NCI-H82 treated with DMSO at 0.1 percent for 48 hours (cell line): ENCODE data around the gene UBE2Q2.
A peak's percentile ranks its signal among the peaks of the same experiment; 100 is the strongest.

Source experiments
- DNase-seq: peaks from one replicate; lab custom pipeline; 2025; ENCODE audit not compliant: unreplicated experiment; lab: John Stamatoyannopoulos, UW

Gene UBE2Q2

DNA sequence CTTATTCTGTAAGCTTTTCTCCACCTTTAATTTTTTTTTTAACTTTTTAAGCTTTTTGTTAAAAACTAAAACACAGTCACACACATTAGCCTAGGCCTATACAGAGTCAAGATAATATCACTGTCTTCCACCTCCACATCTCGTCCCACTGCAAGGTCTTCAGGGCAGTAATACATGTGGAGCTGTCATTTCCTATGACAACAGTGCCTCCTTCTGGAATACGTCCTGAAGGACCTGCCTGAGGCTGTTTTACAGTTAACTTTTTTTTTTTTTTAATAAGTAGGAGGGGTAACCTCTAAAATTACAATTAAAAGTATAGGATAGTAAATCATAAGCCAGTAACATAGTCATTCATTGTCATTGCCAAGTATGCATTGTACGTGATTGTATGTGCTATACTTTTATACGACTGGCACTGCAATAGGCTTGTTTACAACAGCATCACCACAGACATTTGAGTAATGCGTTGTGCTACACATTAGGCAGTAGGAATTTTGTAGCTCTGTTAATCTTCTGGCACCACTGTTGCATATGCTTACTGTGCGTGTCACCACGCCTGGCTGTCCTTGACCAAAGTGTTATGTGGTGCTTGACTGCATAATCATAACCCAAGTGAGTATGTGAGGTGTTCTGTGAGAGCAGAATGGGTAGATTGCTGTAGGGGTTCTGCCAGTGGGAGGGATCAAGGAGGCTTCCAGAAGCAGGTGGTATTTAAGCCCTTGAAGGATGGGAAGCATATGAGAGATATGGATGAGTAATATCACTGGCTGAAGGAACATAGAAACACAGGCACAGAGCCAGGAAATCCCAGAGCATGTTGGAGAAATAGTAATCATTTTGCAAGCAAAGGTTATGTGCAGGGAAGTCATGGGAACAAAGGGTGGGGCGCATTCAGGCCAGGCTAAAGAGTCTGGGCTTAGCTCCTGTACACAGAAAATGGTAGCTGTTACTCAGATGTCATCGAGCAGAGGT, 78.8 kb downstream of the UBE2Q2 start:
- peak; percentile 20 for DNase-seq

DNA sequence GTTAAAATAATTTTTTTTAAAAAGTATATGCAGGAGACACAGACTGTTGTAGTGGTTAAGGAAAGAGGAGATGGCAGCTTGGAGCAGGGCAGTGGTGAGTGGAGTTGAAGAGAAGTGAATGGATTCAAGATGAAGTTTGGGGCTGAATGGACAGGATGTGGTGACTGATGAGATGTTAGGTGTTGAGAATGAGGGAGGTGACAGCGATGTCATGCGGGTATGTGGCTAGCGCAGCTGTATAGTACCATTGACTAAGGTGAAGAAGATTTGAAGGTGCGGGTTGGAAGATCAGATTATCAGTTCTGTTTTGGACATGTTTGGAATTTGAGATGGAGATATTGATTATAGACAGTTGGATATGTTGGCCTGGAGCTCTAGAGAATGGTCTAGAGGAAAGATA, 80.5 kb downstream of the UBE2Q2 start:
- no peak for DNase-seq

DNA sequence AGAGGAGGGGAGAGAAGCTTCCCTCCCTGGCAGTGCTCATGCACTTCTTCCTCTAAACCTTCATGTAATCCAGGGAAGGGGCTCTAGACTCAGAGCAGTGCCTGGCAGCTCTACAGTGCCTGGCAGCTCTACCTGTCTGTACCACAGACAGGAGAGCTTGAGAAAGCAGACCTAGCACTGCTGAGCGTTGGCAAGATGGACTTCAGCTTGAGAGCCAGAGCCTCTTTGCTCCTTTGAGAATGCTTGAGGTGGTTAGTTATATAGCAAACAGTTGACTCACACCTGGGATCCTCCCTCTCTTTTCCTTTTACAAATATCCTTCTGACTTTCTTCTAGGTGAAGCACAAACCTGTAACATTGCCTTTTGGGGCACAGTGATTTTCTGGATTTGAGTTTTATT, 81.3 kb downstream of the UBE2Q2 start:
- DNase-seq: no peak

DNA sequence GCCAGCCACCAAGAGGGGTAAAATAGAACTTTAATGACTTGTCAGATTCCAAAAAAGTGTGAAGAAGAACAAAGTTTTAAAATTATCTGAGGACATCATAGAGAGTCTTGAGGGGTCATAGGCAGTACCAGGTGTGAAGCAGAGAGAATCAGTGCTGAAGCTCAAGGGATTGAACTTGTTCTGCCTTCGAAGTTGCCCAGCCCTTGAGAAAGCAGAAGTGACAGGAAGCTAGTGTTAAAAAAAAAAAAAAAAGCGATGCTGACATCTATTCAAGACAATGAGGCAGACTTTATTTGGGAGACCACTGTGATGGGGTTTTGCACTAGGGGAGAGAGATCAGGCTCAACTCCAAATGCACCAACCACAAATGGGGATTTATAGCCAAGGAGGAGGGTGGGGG, 82.2 kb downstream of the UBE2Q2 start:
- DNase-seq: no peak

DNA sequence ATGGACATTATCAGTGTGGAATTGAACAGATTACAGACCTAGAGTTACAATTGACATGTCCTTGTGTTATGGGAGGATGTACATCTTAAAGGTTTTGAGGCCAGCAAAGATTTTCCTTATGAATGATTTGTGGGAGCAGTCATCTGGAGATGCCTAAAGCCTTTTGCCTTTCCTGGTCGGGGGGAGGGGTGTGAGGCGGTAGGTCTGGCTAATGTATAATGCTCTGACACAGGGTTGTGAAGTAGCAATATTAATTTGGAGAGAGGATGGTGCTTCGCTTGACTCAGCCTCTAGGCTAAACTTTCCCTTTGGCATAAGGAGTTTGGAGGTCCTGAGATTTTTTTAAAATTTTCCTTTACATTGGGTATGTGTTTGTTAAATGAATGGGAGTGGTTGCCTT, 83.7 kb downstream of the UBE2Q2 start:
- no peak for DNase-seq

DNA sequence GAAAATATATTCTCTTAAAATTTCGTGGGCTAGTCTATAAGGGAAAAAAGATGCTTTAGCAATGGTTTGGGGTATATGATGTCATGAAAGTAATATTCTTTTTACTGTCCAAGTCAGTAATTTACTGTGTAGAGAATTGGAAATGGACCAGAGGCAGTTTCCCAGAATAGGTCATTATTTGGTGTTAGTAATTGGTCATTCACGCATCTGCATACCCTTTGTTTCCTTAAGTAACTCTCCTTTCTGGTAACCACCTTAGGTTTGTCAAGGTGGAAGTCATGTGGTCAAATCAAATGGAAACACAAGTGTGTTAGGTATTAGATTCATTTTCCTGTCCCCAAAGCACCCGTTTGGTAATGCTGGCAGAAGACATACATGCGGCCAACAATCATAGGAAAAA, 84.4 kb downstream of the UBE2Q2 start:
- no peak for DNase-seq

DNA sequence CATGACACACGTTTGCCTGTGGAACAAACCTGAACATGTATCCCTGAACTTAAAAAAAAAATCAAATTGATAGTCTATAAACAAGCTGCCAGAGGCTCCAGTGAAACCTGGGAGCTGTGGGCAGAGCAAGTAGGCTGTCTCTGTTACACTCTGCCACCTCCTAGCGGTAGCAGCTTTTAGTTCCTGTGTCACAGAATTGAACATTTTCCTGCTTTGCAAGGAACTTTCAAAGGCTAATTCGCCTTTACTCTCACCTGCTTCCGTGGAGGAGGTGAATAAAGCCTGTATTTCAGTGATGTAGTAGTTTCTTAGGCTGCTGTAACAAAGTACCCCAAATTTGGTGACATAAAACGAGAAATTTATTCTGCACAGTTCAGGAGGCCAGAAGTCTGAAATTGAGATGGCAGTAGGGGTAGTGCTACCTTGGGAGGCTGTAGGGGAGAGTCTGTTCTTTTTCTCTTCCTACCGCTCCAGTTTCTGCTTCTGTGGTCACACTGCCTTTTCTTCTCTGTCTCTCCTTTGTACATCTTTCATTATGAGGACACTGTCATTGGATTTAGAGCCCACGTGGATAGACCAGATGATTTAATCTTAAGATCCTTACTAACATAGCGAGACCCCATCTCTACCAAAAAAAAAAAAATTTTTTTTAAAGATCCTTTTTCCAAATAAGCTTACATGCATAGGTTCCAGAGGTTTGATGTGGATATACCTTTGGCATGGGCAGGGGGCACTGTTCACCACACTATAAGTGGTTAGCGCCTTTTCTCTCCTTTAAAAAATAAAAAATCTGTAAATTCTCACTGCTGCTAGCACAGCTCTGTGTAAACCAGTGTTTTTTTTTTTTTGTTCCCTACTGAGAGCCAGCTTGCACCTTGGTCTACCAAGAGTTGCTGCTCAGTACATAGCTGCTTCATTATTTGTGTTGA, 85.7 kb downstream of the UBE2Q2 start:
- DNase-seq: no peak

DNA sequence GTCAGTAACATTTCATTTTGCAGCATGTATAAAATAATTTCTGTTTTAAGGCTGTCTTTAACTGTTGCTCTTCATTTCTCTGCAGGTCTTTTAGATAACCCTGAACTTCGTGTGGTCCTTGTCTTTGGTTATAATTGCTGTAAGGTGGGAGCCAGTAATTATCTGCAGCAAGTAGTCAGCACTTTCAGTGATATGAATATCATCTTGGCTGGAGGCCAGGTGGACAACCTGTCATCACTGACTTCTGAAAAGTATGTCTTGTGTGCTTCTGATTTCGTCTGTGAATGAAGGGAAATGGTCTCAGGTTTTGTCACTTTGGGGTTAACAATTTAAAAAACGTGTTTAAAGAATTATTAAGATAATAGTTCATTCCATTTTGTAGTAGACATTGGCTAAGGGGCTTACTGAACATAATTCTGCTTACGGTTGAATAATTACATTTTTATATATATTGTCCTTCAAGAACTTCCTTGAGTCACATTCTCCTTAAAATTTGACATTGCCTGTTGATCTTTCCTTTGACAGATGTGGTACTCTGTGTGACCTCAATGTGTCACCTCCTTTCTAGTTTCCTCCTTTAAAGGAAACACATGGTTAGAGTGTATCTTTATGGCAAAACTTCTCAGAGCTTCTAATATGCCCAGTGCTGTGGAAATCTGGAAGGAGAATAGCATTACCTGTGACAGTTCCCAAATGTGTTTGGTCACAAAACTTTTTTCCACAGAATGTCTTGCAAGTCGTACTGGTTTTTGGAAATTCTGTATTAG, 86.7 kb downstream of the UBE2Q2 start:
- DNase-seq: no peak

DNA sequence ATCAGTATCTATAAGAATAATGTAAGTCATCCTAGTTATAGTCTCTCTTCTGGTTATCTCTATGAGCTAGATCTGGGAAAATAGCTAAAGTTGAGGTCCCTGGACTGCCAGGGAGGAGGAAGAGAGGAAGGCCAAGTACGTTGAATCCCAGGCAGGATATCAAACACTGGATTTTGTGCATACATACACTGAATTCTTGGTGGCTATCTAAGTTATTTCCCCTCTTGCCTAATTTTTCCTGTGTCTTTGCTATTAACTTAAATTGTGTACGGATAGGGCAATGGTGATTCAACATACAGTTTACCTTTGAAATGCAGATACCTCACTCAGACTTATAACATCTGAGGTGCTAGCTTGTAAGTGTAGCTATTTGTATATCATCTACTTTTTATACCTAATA, 87.6 kb downstream of the UBE2Q2 start:
- no peak for DNase-seq

DNA sequence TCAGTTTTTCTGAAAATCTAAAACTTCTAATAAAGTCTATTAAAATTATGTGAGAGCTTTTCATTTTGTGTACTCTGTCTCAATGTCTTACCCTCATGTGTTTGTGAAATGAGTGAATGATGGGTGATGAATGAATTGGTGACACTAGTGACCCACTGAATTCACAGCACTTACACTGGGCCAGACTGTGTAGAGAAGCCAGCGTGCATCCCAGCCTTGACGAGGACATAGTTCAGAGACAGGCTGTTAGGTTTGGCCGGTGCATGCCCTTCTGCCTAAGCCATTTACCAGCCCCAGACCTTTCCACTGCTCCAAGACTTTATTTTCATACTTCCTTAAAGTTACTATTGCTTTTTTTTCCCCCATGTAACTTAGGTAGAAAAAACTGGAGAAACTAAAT, 99.2 kb downstream of the UBE2Q2 start:
- no peak for DNase-seq

DNA sequence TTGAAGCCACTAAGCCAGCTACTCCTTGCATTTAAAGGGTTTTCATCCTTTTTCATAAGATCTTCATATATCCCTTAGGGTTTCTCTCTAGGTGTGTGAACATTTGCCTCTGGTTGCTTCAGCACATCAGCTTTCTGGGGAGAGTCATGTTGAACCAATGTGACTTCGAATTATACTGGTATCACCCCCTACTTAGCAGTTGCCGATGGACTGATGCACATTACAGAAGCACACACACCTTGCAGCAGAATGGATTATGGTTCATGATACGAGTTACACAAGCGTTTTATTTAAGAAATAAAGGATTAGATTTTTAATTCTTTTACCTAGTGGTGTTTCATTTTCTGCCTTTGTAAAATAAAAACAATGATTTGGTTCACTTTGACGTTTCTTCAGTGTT, 100.0 kb downstream of the UBE2Q2 start:
- DNase-seq: no peak

DNA sequence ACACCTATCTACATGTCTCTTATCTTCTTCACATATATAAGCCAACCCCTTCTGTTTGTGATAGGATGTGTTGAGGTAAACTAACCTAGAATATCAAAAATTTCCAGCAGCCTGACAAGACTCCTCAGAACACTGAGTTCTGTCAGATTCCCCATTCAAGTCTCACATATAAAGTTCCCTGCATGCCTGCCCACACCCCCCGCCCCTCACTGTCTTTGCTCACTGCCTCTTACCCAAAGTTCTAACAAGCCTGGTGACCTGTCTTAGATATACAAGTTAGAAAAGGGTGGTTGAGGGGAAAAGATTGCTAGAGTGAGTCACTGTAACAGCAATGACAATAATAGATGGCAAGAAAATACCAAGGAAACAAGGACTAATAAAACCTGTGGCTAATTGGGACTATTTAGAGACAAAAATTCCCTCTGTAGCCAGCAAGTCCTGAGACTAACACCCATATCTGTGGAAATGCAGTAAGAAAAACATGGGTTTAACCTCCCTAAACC, 100.5 kb downstream of the UBE2Q2 start:
- DNase-seq: no peak

DNA sequence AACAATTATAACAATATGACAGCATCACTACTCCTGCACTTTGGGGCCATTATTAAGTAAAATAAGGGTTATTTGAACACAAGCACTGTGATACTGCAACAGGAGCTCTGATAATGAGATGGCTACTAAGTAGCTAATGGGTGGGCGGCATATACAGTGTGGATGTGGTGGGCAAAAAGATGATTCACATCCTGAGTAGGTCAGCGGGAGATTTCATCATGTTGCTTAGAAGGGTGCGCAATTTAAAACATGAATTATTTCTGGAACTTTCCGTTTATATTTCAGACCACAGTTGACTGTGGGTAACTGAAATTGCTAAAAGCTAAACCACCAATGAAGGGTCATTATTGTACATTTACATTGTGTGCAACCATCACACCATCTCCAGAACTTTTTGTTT, 102.7 kb downstream of the UBE2Q2 start:
- DNase-seq: no peak

DNA sequence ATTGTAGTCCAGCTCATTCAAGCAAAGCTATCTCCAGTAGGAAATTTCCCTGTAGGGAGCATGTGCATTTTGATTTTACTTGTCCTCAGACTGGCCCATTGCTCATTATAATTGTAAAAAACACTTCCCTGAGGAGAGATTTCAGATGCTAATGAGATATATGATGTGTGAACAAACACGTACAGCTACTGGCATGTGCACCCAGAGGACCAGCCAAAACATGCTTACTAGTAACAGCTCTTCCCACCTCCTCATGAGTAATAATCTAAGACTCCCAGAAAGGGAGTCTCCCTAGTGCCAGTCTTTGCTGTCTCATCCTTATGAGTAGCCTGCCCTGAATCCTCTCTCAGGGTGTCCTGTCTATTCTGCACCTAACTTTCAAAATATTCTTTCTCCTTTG, 103.8 kb downstream of the UBE2Q2 start:
- no peak for DNase-seq

DNA sequence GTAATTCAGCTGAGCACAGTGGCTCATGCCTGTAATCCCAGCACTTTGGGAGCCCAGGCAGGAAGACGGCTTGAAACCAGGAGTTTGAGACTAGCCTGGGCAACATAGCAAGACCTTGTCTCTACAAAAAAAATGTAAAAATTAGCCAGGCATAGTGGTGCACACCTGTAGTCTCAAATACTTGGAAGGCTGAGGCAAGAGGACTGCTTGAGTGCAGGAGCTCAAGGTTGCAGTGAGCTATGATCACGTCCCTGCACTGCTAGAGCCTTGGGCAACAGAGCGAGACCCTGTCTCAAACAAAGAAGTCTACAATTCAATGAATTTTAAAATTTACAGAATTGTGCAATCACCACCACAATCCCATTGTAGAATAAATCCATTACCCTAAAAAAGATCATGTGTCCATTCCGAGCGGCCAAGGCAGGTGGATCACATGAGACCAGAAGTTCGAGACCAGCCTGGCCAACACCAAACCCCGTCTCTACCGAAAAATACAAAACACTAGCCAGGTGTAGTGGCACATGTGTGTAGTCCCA, 105.6 kb downstream of the UBE2Q2 start:
- DNase-seq: no peak
